ENCODE measurements around the gene IRS1. TPM values are rescaled to one million over a fixed set of nuclear protein-coding genes. Genes with fewer than 3 reads are reported as not detected.

IRS1 gene
- total RNA-seq, 1 experiment from 2014 or later = 34.4 TPM

DNA sequence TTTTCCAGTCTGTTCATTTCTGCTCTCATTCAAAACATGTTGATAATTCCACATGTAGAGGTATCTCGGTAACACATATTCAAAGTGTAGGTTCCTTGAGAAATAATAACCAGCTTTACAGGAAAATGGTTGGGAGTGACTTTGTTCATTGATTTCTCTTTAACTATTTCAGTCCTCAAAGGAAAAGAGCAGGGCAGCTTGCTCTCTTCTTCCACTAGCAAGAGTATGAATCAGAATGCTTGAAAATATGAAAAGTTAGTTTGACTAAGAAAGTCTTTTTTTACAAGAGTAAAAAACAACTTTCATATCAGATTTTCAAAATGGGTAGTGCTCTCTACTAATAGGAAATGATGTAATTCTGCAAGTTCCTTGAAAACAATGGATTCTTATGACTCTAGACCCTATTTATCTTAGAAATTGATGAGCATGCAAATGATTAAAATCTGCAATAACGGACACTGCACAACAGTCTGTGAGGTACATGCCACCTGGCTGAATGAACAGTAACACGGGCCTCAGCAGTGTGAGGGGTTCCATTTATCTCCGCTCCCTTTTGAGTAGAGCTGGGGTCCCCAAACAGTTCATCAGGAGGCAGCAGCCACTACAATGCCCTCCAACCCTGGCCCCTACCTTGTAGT lies 65.6 kb downstream of the IRS1 start:
- peaks cover 31% of the 10 kb centered on the region for H3K4me1 Mint-ChIP-seq (ENCODE audit: low read depth, unreplicated experiment)
- no peak overlapping the region for H3K4me3 Mint-ChIP-seq (ENCODE audit: low read depth, unreplicated experiment)
- no peaks in the 10 kb centered on the region for H3K9me3 Mint-ChIP-seq (ENCODE audit: low read depth, unreplicated experiment)
- BruUV-seq (replicated peaks) = no TSS peak
- no peak overlapping the region for H3K27ac Mint-ChIP-seq (ENCODE audit: unreplicated experiment)
- H3K36me3 Mint-ChIP-seq (ENCODE audit: insufficient read depth, unreplicated experiment) = no peaks in the 10 kb centered on the region
- intact Hi-C loops (cut with micrococcal nuclease; ENCODE audit: unreplicated experiment) = loop anchor here (5.0 kb wide), 2 partner anchors 58 to 82 kb away; no protein-coding TSS in a partner anchor
- no peaks in the 10 kb centered on the region for H3K27me3 Mint-ChIP-seq (ENCODE audit: unreplicated experiment)
- TF ChIP-seq CTCF (IDR thresholded peaks at IDR 0.05; ENCODE audit: unreplicated experiment) = no peak
- no peak for DNase-seq
- CTCF ChIA-PET = no interaction called here

DNA sequence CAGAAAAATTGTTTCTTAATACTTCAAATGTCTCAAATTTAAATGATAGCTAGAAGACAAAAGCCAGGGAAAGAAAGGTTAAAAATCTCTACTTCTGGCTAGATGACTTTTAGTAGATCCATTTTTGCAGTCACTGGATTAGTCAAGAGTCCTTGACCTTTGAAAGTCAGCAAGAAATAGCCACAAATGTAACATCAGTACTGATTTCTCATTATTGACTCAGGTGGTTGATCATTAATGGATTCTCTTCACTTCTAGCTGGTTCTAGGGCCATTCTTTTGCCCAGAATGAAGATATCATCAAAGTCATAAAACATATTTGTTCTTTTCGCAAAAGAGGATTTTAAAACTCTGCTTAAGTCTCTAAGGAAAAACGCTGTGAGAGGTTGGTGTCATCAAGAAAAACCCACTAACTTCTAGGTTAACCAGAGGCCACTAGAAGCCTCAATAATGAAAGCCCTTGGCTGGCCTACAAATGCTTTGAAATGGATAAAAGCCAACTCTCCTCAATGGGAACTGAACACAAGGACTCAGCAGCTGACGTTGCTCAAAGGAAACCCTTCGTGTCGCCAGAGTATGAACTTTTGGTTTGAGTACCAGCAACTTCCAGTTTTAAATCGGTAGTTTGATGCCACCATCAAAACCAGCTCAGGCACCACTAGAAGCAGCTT lies 66.3 kb downstream of the IRS1 start:
- Mint-ChIP-seq H3K36me3 (ENCODE audit: insufficient read depth, unreplicated experiment) (no peaks in the 10 kb centered on the region), H3K27ac (ENCODE audit: unreplicated experiment) (no peak overlapping the region), H3K4me3 (ENCODE audit: low read depth, unreplicated experiment) (no peak overlapping the region), H3K9me3 (ENCODE audit: low read depth, unreplicated experiment) (no peaks in the 10 kb centered on the region), H3K4me1 (ENCODE audit: low read depth, unreplicated experiment) (peaks cover 24% of the 10 kb centered on the region), H3K27me3 (ENCODE audit: unreplicated experiment) (no peaks in the 10 kb centered on the region)
- DNase-seq = no peak
- no TSS peak for BruUV-seq (replicated peaks)
- intact Hi-C loops (cut with micrococcal nuclease; ENCODE audit: unreplicated experiment) = loop anchor here (5.0 kb wide), 2 partner anchors 59 to 81 kb away; no protein-coding TSS in a partner anchor
- CTCF ChIA-PET = no interaction called here
- no peak for TF ChIP-seq CTCF (IDR thresholded peaks at IDR 0.05; ENCODE audit: unreplicated experiment)

GRCh38 chr2:226732478-226733188 lies 67.0 kb downstream of the IRS1 start:
- CTCF ChIA-PET = no interaction called here
- no peak overlapping the region for H3K27ac Mint-ChIP-seq (ENCODE audit: unreplicated experiment)
- no peaks in the 10 kb centered on the region for H3K27me3 Mint-ChIP-seq (ENCODE audit: unreplicated experiment)
- peaks cover 17% of the 10 kb centered on the region for H3K4me1 Mint-ChIP-seq (ENCODE audit: low read depth, unreplicated experiment)
- no peaks in the 10 kb centered on the region for H3K36me3 Mint-ChIP-seq (ENCODE audit: insufficient read depth, unreplicated experiment)
- H3K9me3 Mint-ChIP-seq (ENCODE audit: low read depth, unreplicated experiment) = no peaks in the 10 kb centered on the region
- TF ChIP-seq CTCF (IDR thresholded peaks at IDR 0.05; ENCODE audit: unreplicated experiment) = no peak
- intact Hi-C loops (cut with micrococcal nuclease; ENCODE audit: unreplicated experiment) = loop anchor here (5.0 kb wide), 2 partner anchors 60 to 80 kb away; no protein-coding TSS in a partner anchor
- no peak overlapping the region for H3K4me3 Mint-ChIP-seq (ENCODE audit: low read depth, unreplicated experiment)
- no TSS peak for BruUV-seq (replicated peaks)
- DNase-seq = no peak

DNA sequence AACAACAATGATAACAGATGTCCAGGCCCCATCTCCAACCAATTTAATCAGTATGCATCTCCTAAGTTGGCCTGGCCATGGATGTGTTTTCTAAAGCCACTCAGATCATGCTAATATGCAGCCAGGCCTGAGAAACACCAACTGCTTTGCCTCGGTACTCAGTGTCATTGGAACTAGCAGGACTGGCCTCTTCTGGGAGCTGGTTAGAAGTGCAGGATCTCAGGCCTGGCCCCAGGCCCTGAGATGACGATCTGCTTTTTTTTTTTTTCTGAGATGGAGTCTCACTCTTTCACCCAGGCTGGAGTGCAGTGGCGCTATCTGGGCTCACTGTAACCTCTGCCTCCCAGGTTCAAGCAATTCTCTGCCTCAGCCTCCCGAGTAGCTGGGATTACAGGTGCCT lies 69.1 kb downstream of the IRS1 start:
- CTCF ChIA-PET = no interaction called here
- BruUV-seq (replicated peaks) = no TSS peak
- peaks cover 27% of the 10 kb centered on the region for H3K4me1 Mint-ChIP-seq (ENCODE audit: low read depth, unreplicated experiment)
- no peak overlapping the region for H3K4me3 Mint-ChIP-seq (ENCODE audit: low read depth, unreplicated experiment)
- intact Hi-C loops (cut with micrococcal nuclease; ENCODE audit: unreplicated experiment) = loop anchor here (5.0 kb wide), 2 partner anchors 62 to 78 kb away; no protein-coding TSS in a partner anchor
- H3K27ac Mint-ChIP-seq (ENCODE audit: unreplicated experiment) = no peak overlapping the region
- H3K27me3 Mint-ChIP-seq (ENCODE audit: unreplicated experiment) = no peaks in the 10 kb centered on the region
- no peak for TF ChIP-seq CTCF (IDR thresholded peaks at IDR 0.05; ENCODE audit: unreplicated experiment)
- H3K9me3 Mint-ChIP-seq (ENCODE audit: low read depth, unreplicated experiment) = no peaks in the 10 kb centered on the region
- DNase-seq = no peak
- H3K36me3 Mint-ChIP-seq (ENCODE audit: insufficient read depth, unreplicated experiment) = peaks cover 7% of the 10 kb centered on the region
